HT1080 (cell line): Measurements from ENCODE around the gene BRD4. TPM values are rescaled to one million over a fixed set of nuclear protein-coding genes. Genes with fewer than 3 reads are reported as not detected.

Experiments used
- DNase-seq: peaks from one replicate; pipeline ENCODE4 v3.0.0-alpha.2; 2015; ENCODE audit warnings: low read depth
- total RNA-seq: library from RNA; depleted of rRNA; stranded (reverse); fragments of >200 nt; shearing (Covaris generic); gene quantifications from 2 replicates; pipeline ENCODE4 v1.2.3, GENCODE V29; 2014

The BRD4 gene
- total RNA-seq, 1 experiment from 2014 or later, result 31.7 TPM

- DNase-seq, result no peak
Observed at GRCh38 chr19:15234431-15235130, 97.8 kb downstream of the BRD4 start.

- no peak for DNase-seq
Observed at GRCh38 chr19:15231271-15231670, 101.1 kb downstream of the BRD4 start.

- DNase-seq, result no peak
Observed at GRCh38 chr19:15227261-15227660, 105.1 kb downstream of the BRD4 start.

GRCh38 chr19:15225760-15226159, 106.6 kb downstream of the BRD4 start:
- DNase-seq, result no peak

- DNase-seq, result no peak
Observed at GRCh38 chr19:15223649-15224361, 108.5 kb downstream of the BRD4 start.

- peak; percentile 92 for DNase-seq
Observed at GRCh38 chr19:15222738-15223648, 109.3 kb downstream of the BRD4 start.

GRCh38 chr19:15220833-15221232, 111.5 kb downstream of the BRD4 start:
- DNase-seq, result no peak

- DNase-seq, result no peak
Observed at GRCh38 chr19:15218501-15218900, 113.8 kb downstream of the BRD4 start.

GRCh38 chr19:15216363-15216762, 116.0 kb downstream of the BRD4 start:
- DNase-seq, result no peak

- DNase-seq, result no peak
Observed at GRCh38 chr19:15213715-15214381, 118.5 kb downstream of the BRD4 start.

GRCh38 chr19:15212711-15213110, 119.6 kb downstream of the BRD4 start:
- no peak for DNase-seq

GRCh38 chr19:15210323-15210781, 122.0 kb downstream of the BRD4 start:
- DNase-seq, result peak; percentile 72

GRCh38 chr19:15201374-15202023, 130.8 kb downstream of the BRD4 start:
- no peak for DNase-seq

- no peak for DNase-seq
Observed at GRCh38 chr19:15200553-15201364, 131.6 kb downstream of the BRD4 start, which contains the start of gene NOTCH3. Gene NOTCH3 (minus strand): TSS chr19:15200995. CDS start chr19:15200905, 90 bp downstream.

GRCh38 chr19:15199661-15200552, 132.4 kb downstream of the BRD4 start:
- no peak for DNase-seq

- no peak for DNase-seq
Observed at GRCh38 chr19:15198951-15199660, 133.2 kb downstream of the BRD4 start.

- DNase-seq, result no peak
Observed at GRCh38 chr19:15197942-15198341, 134.4 kb downstream of the BRD4 start.
